Right cardiac atrium (tissue), 5 donors: ENCODE results near the gene TUT7. TPM values are rescaled to one million over a fixed set of nuclear protein-coding genes. Genes with fewer than 3 reads are reported as not detected.

Source experiments
- ATAC-seq, 2 donors: fragments of 200-7000 bp; cut with Tn5 transposase; one replicate each; pipeline versions ENCODE4 v1.8.0 to v1.9.1; 2020; ENCODE audit warnings: moderate library complexity in 2 of 2, mild to moderate bottlenecking in 1 of 2
- DNase-seq, 3 donors: peaks; one replicate each; pipeline ENCODE4 v3.0.0-alpha.2; 2020
- H3K27ac ChIP-seq: one replicate; pipeline ENCODE4 v1.5.1; 2013; ENCODE audit warnings: mild to moderate bottlenecking, low read length, control low read depth, moderate library complexity
- H3K27me3 ChIP-seq: one replicate; pipeline ENCODE4 v1.6.1; 2013; ENCODE audit not compliant: control insufficient read depth, insufficient read depth
- H3K4me1 ChIP-seq: one replicate; pipeline ENCODE4 v1.6.1; 2013; ENCODE audit warnings: low read length; ENCODE audit not compliant: control insufficient read depth, insufficient read depth
- H3K4me3 ChIP-seq: one replicate; pipeline ENCODE4 v1.5.1; 2013; ENCODE audit warnings: low read length, control low read depth
- H3K9me3 ChIP-seq: one replicate; pipeline ENCODE4 v1.6.1; 2013; ENCODE audit warnings: low read length; ENCODE audit not compliant: control insufficient read depth
- WGBS: extraction: QIAGEN DNeasy Blood & Tissue Kit; methylation state at CpG from one replicate; pipeline ENCODE4 v1.1.7; 2013; 5-methylcytosine and 5-hydroxymethylcytosine counted together
- intact Hi-C, 4 donors: fragments of 100-400 bp; cut with DNase I; formaldehyde crosslinking; loops; one replicate each; pipeline versions ENCODE4 v1.11.0 to v1.14.0; 2022 to 2023
- polyA plus RNA-seq: library from polyadenylated mRNA; stranded (reverse); fragments of 200-250 nt; gene quantifications from one replicate; pipeline ENCODE4 v1.2.3, GENCODE V29; 2013
- total RNA-seq, 4 donors: library from RNA; stranded (reverse); fragmentation: NEBNext Ultra II Directional; extraction: Animal tissue kit (Norgen Biotek cat#: 25700); gene quantifications; one replicate each; pipeline ENCODE4 v1.2.1, GENCODE V29; 2021
- donor health status: healthy with polysubstance abuse.
- donor health status: DM: no; HTN: yes; CAD: no.
- donor health status: DM: no; HTN: no; CAD: no.
- donor health status: DM: no; HTN: yes; CAD: no; lungs with severe emphysema.
- donor health status: DM: yes; HTN: yes; CAD: no.

The TUT7 gene
- total and polyA plus RNA-seq, 5 donors, result 8.4 to 17.0 (median 14.9) TPM

- intact Hi-C loops, result no loop called here
- WGBS, result 96% methylated on average over 3 of the region's 3 CpGs
- Histone ChIP-seq H3K4me3 (no peak overlapping the region), H3K4me1 (no peaks in the 10 kb centered on the region), H3K27me3 (no peaks in the 10 kb centered on the region), H3K9me3 (no peaks in the 10 kb centered on the region), H3K27ac (no peak overlapping the region)
- no peak for DNase-seq
- ATAC-seq, result no peak
Observed at GRCh38 chr9:86253577-86253976, 100.6 kb downstream of the TUT7 start.

- intact Hi-C loops, result no loop called here
- Histone ChIP-seq H3K27me3 (no peaks in the 10 kb centered on the region), H3K9me3 (no peaks in the 10 kb centered on the region)
Observed at GRCh38 chr9:86252870-86253269, 101.3 kb downstream of the TUT7 start.

GRCh38 chr9:86250123-86250522 lies 104.1 kb downstream of the TUT7 start:
- intact Hi-C loops, result no loop called here

More at GRCh38 chr9:86252870-86253269, 101.3 kb downstream of the TUT7 start:
- no peaks in the 10 kb centered on the region for H3K4me1 ChIP-seq
- WGBS, result 91% methylated on average over 1 of the region's 1 CpG
- no peak overlapping the region for H3K4me3 ChIP-seq
- DNase-seq (no peak), ATAC-seq (no peak)
- no peak overlapping the region for H3K27ac ChIP-seq

GRCh38 chr9:86248746-86249145 lies 105.5 kb downstream of the TUT7 start:
- Histone ChIP-seq H3K4me1 (no peaks in the 10 kb centered on the region), H3K27me3 (no peaks in the 10 kb centered on the region), H3K27ac (no peak overlapping the region), H3K9me3 (no peaks in the 10 kb centered on the region), H3K4me3 (no peak overlapping the region)
- 89% methylated on average over 4 of the region's 4 CpGs for WGBS
- ATAC-seq (no peak), DNase-seq (no peak)
- intact Hi-C loops, result no loop called here

More at GRCh38 chr9:86250123-86250522, 104.1 kb downstream of the TUT7 start:
- Histone ChIP-seq H3K9me3 (no peaks in the 10 kb centered on the region), H3K4me3 (no peak overlapping the region), H3K27ac (no peak overlapping the region), H3K27me3 (no peaks in the 10 kb centered on the region), H3K4me1 (no peaks in the 10 kb centered on the region)
- DNase-seq, result no peak
- ATAC-seq, result no peak

GRCh38 chr9:86246752-86247161 lies 107.5 kb downstream of the TUT7 start:
- Histone ChIP-seq H3K4me3 (no peak overlapping the region), H3K4me1 (no peaks in the 10 kb centered on the region), H3K27ac (no peak overlapping the region), H3K27me3 (no peaks in the 10 kb centered on the region), H3K9me3 (no peaks in the 10 kb centered on the region)
- ATAC-seq (peak in 1 of 2 donors; percentile 78), DNase-seq (peak in 2 of 3 donors; percentile 52 to 54)
- 41% methylated on average over 6 of the region's 6 CpGs for WGBS
- intact Hi-C loops, result no loop called here

GRCh38 chr9:86242071-86242470 lies 112.1 kb downstream of the TUT7 start:
- DNase-seq (no peak), ATAC-seq (no peak)
- Histone ChIP-seq H3K9me3 (no peaks in the 10 kb centered on the region), H3K27ac (no peak overlapping the region), H3K4me3 (no peak overlapping the region), H3K4me1 (no peaks in the 10 kb centered on the region), H3K27me3 (no peaks in the 10 kb centered on the region)
- 26% methylated on average over 2 of the region's 2 CpGs for WGBS
- intact Hi-C loops, result no loop called here

- WGBS, result 55% methylated on average over 7 of the region's 7 CpGs
- H3K27ac ChIP-seq, result no peak overlapping the region
- no peaks in the 10 kb centered on the region for H3K4me1 ChIP-seq
- DNase-seq, result no peak
- no peak for ATAC-seq
- no peaks in the 10 kb centered on the region for H3K9me3 ChIP-seq
- intact Hi-C loops, result no loop called here
- H3K27me3 ChIP-seq, result no peaks in the 10 kb centered on the region
- H3K4me3 ChIP-seq, result no peak overlapping the region
Observed at GRCh38 chr9:86241216-86241615, 113.0 kb downstream of the TUT7 start.

- DNase-seq (no peak), ATAC-seq (no peak)
- Histone ChIP-seq H3K4me3 (no peak overlapping the region), H3K4me1 (no peaks in the 10 kb centered on the region), H3K27ac (no peak overlapping the region), H3K9me3 (no peaks in the 10 kb centered on the region), H3K27me3 (no peaks in the 10 kb centered on the region)
- intact Hi-C loops, result no loop called here
- 71% methylated on average over 10 of the region's 10 CpGs for WGBS
Observed at GRCh38 chr9:86238861-86239770, 115.1 kb downstream of the TUT7 start.

Other genes with a start within 250 kb of the TUT7 start
- gene C9orf153, start 94.8 kb downstream of the TUT7 start, total RNA-seq, result under 1 TPM in 3 of 4 donors, not detected in 1; 0.26 to 0.53 (median 0.35) TPM
- gene C9orf153, start 94.8 kb downstream of the TUT7 start, polyA plus RNA-seq, result 0.18 TPM
- gene ISCA1, start 71.9 kb downstream of the TUT7 start, total RNA-seq, result 10 to 100 TPM; 60.1 to 67.1 (median 62.2) TPM
- gene ISCA1, start 71.9 kb downstream of the TUT7 start, polyA plus RNA-seq, result 80.8 TPM